H54 (cell line): ENCODE measurements around the gene MMP17.
"Not testable (repeated sequence)": the region's sequence is repeated elsewhere in the genome, so short reads cannot be mapped to it uniquely, and the experiment has no call there.

Experiments used
- DNase-seq: peaks from one replicate; pipeline ENCODE4 v3.0.0; 2011; ENCODE audit warnings: low spot score, mixed read lengths; ENCODE audit not compliant: insufficient read length
- FAIRE-seq: peaks from 3 replicates; lab custom pipeline; 2011; peaks lifted over from hg19 to GRCh38; lab: Jason Lieb, UNC
- POLR2A ChIP-seq: IDR thresholded peaks from 2 replicates; pipeline ENCODE4 v1.6.1; 2011; ENCODE audit warnings: low read depth, mild to moderate bottlenecking, low read length

Gene MMP17

GRCh38 chr12:131795690-131796410 is 32.3 kb upstream of the MMP17 start:
- FAIRE-seq (no peak), DNase-seq (no peak)
- TF ChIP-seq POLR2A: no peak

GRCh38 chr12:131796411-131796736 is 31.8 kb upstream of the MMP17 start:
- FAIRE-seq (no peak), DNase-seq (no peak)
- no peak for TF ChIP-seq POLR2A

- no peak for TF ChIP-seq POLR2A
- no peak for DNase-seq
- no peak for FAIRE-seq
These were observed 31.2 kb upstream of the MMP17 start for GRCh38 chr12:131796754-131797587.

- TF ChIP-seq POLR2A: no peak
- no peak for FAIRE-seq
- no peak for DNase-seq
These were observed 30.6 kb upstream of the MMP17 start for GRCh38 chr12:131797588-131797934.

GRCh38 chr12:131799195-131799594 is 29.0 kb upstream of the MMP17 start:
- DNase-seq (no peak), FAIRE-seq (no peak)
- TF ChIP-seq POLR2A: no peak

GRCh38 chr12:131799828-131800593 is 28.2 kb upstream of the MMP17 start:
- FAIRE-seq: no peak
- no peak for TF ChIP-seq POLR2A
- DNase-seq: no peak

- FAIRE-seq: no peak
- TF ChIP-seq POLR2A: no peak
- DNase-seq: no peak
These were observed 27.5 kb upstream of the MMP17 start for GRCh38 chr12:131800594-131801135.

GRCh38 chr12:131801254-131801866 is 26.8 kb upstream of the MMP17 start:
- DNase-seq: no peak
- no peak for TF ChIP-seq POLR2A
- no peak for FAIRE-seq

- TF ChIP-seq POLR2A: no peak
- no peak for FAIRE-seq
- no peak for DNase-seq
These were observed 24.2 kb upstream of the MMP17 start for GRCh38 chr12:131803961-131804521.

- no peak for FAIRE-seq
- DNase-seq: no peak
- no peak for TF ChIP-seq POLR2A
These were observed 22.8 kb upstream of the MMP17 start for GRCh38 chr12:131805421-131805820.

GRCh38 chr12:131806674-131807073 is 21.5 kb upstream of the MMP17 start:
- DNase-seq: no peak
- FAIRE-seq: no peak
- no peak for TF ChIP-seq POLR2A

GRCh38 chr12:131808744-131809371 is 19.3 kb upstream of the MMP17 start:
- FAIRE-seq (no peak), DNase-seq (no peak)
- no peak for TF ChIP-seq POLR2A

- FAIRE-seq, DNase-seq: not testable (repeated sequence)
These were observed 18.5 kb upstream of the MMP17 start for GRCh38 chr12:131809476-131810254.
